ENCODE measurements around the gene PACS1.
"Not testable (repeated sequence)": the region's sequence is repeated elsewhere in the genome, so short reads cannot be mapped to it uniquely, and the experiment has no call there.

The PACS1 gene

GRCh38 chr11:66069715-66070603, at the start of gene PACS1:
Gene PACS1 (plus strand): TSS chr11:66070272. CDS start chr11:66070487, 215 bp downstream.
- peak; percentile 49 for DNase-seq

GRCh38 chr11:66020618-66021357, 49.3 kb upstream of the PACS1 start:
- no peak for DNase-seq

GRCh38 chr11:66022401-66023185, 47.5 kb upstream of the PACS1 start:
- DNase-seq, result peak; percentile 38

GRCh38 chr11:66023186-66023440, 47.0 kb upstream of the PACS1 start:
- not testable (repeated sequence) for DNase-seq

GRCh38 chr11:66026017-66026529, 44.0 kb upstream of the PACS1 start, which contains the start of gene CATSPER1:
Gene CATSPER1 (minus strand): TSS chr11:66026479. CDS start chr11:66026379, 100 bp downstream.
- DNase-seq, result no peak

- DNase-seq, result no peak
Observed at GRCh38 chr11:66032957-66033735, 36.9 kb upstream of the PACS1 start.

- no peak for DNase-seq
Observed at GRCh38 chr11:66035653-66036333, 34.3 kb upstream of the PACS1 start.

GRCh38 chr11:66036334-66036710, 33.8 kb upstream of the PACS1 start:
- DNase-seq, result no peak

- DNase-seq, result no peak
Observed at GRCh38 chr11:66037327-66037726, 32.7 kb upstream of the PACS1 start.

GRCh38 chr11:66039765-66040164, 30.3 kb upstream of the PACS1 start:
- DNase-seq, result no peak

GRCh38 chr11:66042227-66042995, 27.7 kb upstream of the PACS1 start:
- no peak for DNase-seq

- DNase-seq, result no peak
Observed at GRCh38 chr11:66042996-66043906, 26.8 kb upstream of the PACS1 start.

GRCh38 chr11:66044757-66045156, 25.3 kb upstream of the PACS1 start:
- no peak for DNase-seq

- DNase-seq, result peak; percentile 87
Observed at GRCh38 chr11:66045177-66045639, 24.9 kb upstream of the PACS1 start.

GRCh38 chr11:66046901-66047300, 23.2 kb upstream of the PACS1 start:
- no peak for DNase-seq

- DNase-seq, result no peak
Observed at GRCh38 chr11:66047541-66048365, 22.3 kb upstream of the PACS1 start.

- no peak for DNase-seq
Observed at GRCh38 chr11:66048547-66049323, 21.3 kb upstream of the PACS1 start, which contains the start of gene GAL3ST3. Gene GAL3ST3 (minus strand): TSS chr11:66049161. CDS start chr11:66045415, 3,746 bp downstream.
